Superior temporal gyrus (tissue), 1 donor: ENCODE data around the gene LAMTOR5.
"Not testable (repeated sequence)": the region's sequence is repeated elsewhere in the genome, so short reads cannot be mapped to it uniquely, and the experiment has no call there.

Experiments used
- DNase-seq: peaks from one replicate; pipeline ENCODE4 v3.0.0-alpha.2; 2016; ENCODE audit errors: extremely low spot score

LAMTOR5 gene

DNA sequence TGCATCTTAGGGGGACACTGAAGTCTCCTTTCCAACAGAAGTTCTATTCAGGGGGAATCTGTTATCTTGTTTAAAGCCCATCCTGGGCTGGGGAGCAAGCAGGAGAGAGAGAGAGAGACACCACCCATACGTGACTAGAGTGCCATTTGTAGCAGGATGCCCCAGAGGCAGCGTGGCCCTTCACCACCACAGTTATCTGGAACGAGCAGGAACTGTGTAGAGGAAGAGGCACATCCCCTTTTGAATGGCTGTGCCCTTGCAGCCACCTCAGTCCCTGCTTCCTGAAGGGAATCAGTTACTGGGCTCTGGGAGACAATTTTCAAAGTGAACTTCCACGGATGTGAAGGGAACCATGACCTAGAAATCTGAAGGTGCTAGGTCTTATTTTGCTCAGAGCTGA is 19.4 kb upstream of the LAMTOR5 start:
- DNase-seq: no peak

DNA sequence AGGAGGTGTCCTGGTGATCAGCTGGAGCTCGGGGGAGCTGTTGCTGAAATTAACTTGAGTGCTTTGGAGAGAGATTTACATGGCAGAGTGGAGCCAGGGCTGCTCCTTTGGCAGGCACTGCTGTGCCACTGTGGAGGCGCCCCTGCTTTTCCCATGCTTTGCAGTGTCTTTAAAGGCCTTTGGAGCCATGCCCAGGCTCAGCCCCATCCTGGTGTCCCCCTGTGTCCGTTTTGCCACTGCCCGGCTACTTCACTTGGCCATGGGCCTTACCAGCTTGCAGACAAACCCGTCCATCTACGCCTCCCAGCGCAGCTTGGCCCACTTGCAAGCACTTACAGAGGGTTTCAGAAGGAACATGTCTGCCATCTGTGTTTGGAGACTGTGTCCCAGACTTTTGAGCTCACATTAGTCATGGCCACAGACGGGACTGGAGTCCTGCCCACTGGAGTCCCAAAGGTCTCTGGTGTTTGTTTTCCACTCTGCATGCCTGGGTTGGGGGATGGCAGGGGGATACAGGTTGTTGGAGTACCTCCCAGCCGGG is 18.2 kb upstream of the LAMTOR5 start:
- DNase-seq: no peak

DNA sequence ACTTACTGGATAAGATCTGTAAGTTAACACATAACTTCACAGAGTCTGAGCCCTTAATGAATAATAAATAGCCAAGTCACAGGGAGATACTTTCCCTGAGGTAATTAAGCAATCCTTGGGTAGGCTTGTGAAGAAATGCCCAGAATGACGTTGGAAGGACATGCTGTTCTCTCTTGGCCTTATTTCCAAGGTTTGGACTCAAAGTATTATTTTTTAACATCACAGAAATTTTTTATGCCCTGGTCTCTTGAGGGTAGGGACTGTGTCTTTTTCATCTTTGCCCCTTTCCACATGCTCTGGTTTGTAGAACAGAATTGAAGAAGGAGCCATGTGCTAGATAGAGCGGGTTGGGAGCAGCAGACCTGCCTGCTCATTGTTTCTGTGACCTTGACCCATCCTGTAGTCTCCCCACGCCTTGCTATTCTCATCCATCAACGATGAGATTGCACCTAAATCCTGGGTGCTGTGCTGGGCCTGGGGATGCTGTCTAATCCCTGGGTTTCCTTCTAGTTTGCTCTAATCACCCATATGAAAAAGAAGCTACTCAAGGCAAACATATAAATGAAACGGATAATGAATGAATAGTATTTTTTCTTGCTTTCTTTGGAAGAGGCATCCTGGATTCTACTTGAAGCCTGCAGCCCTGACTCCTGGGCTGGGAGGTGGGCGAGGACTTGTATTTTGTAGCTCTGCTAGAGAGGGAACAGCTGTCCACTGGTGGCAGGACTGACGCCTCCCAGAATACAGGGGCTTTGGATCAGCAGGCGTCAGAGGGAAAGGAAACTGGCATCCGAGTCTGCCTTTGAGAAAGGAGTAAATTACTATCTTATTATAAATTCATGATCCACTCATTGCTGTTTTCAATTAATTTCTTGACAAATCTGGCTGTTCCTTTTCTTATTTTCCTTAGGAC is 17.5 kb upstream of the LAMTOR5 start:
- DNase-seq: no peak

GRCh38 chr1:110420874-110421793 is 13.6 kb upstream of the LAMTOR5 start:
- DNase-seq: no peak

DNA sequence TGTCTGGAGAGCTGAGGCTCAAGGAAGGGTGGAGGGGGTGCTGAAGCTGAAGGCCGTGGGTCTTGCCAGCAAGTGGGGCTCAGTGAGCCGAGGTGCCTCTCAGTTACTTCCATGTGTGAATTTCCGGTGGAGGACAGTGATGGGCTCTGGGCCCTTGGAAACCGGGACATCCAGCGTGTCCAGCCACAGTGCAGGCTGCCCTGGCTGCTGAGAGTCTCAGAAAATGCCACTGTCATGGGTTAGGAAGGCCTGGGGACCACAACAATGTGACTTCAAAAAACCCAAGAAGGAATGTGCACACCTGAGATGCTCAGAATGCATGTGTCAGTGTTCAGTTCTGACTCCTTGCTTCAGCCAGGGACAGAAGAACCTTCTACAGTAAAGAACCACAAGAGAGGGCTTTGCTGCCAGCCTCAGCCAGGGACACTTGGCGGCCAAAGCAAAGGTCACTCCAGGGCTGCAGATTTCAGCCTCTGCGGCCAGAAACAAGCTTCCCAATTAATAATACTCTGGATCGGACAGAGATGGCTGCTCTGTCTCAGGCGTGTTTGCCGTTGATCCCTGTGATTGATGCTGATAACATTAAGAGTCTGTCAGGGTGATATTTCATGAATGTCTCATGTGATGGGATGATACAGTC is 12.6 kb upstream of the LAMTOR5 start:
- no peak for DNase-seq

DNA sequence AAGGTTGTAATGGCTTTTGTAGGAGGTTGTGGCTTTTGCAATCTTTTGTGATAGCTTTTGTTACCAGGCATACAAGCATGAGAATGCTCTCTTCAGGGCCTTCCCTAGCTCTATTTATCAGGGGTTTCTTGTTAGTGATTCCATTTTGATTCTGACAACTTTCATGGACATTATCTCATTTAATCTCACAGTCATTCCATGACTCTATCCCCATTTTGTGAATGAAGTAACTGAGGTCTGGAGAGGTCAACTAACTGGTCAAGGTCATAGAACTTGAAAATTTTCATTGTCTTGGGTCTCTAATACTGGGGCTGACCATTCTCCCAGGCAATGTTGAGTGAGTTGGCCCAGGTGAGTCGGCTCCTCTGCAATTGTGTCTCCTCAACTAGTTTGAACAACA is 11.2 kb upstream of the LAMTOR5 start:
- no peak for DNase-seq

DNA sequence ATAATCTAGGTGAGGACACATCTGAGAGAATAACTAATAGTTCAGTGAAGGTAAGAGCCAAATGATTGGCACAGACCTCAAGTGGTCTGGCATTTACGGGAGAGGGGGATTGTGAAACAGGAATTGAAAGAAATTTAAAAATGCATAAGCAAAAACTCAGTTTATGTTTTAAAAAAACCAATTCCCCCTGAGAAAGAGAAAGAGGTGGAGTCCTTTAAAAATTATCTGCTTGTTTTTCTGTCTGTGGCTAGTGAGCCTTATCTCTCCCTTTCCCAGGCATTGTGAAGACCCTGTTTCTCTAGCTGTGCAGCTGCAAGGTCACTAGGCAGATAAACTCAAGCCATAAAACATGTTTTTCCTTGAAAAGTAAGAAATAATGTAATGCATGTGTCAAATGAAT is 5.6 kb upstream of the LAMTOR5 start:
- not testable (repeated sequence) for DNase-seq

DNA sequence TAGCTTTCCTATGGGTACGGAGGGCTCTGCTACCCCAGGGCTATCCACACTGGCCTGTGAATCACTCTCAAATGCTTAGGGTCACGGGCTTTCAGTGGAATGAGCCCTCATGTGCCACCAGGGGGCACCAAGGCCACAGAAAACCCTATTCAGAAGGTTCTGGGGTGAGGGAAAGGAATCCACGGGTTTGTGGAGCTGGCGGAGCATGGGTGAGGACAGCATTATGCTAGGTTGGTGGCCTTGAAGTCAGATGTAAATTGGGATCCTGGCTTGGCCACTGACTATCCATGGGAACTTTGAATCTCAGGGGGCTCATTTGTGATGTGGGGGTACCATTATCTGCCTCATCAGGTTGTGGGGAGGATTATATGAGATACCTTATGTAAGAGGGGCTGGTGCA is 5.1 kb upstream of the LAMTOR5 start:
- peak; percentile 79 for DNase-seq

- no peak for DNase-seq
Measured at GRCh38 chr1:110411173-110411735, 3.8 kb upstream of the LAMTOR5 start.

- no peak for DNase-seq
Measured at GRCh38 chr1:110409316-110409715, 1.8 kb upstream of the LAMTOR5 start.

DNA sequence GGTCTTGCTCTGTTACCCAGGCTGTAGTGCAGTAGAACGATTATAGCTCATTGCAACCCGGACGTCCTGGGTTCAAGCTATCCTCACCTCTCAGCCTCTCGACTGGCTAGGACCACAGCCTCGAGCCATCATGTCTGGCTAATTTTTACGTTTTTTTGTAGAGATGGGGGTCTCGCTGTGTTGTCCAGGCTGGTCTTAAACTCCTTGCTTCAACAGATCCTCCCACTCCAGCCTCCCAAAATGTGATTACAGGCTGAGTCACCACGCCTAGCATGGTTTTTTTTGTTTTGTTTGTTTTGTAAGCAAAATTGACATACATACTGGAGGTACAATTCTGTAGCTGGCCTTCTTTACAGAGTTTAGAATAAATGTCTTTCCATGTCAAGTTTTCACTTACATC is 994 bp upstream of the LAMTOR5 start:
- DNase-seq: no peak

GRCh38 chr1:110406407-110406806 is 1.1 kb downstream of the LAMTOR5 start:
- DNase-seq: not testable (repeated sequence)

DNA sequence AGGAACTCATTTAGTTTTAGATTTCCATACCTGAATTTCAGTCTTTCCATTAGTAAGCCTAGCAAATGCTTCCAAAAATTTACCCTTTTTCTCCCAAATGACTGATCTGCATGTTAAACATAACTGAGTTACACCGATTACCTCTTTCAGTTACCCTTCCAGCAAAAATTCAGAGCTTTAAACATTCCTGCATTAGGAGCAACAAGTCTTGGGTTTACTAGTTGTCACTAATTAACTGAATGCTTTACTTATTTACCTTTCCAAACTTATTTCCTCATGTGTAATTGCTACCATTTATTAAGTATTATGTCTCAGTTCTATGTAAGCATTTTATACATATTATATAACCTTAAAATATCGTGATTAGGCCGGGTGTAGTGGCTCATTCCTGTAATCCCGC is 3.1 kb downstream of the LAMTOR5 start:
- DNase-seq: no peak

DNA sequence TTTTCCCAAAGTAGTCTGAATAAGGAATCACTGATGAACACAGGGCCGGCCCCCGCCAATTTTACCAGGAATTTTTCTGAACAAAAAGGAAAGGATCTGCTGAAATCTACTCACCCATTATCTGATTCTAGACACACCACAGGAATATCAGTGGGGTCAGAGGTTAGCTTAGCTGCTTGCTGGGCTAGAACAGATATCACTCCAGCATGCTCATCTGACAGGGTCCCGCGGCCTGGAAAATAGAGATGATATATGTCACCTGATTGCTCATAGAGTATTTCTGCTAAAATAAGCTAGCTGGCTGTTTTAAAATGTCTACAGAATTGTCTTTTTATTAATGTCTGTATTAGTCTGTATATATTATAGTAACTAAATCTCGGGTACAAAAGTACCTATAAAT is 3.7 kb downstream of the LAMTOR5 start:
- no peak for DNase-seq

DNA sequence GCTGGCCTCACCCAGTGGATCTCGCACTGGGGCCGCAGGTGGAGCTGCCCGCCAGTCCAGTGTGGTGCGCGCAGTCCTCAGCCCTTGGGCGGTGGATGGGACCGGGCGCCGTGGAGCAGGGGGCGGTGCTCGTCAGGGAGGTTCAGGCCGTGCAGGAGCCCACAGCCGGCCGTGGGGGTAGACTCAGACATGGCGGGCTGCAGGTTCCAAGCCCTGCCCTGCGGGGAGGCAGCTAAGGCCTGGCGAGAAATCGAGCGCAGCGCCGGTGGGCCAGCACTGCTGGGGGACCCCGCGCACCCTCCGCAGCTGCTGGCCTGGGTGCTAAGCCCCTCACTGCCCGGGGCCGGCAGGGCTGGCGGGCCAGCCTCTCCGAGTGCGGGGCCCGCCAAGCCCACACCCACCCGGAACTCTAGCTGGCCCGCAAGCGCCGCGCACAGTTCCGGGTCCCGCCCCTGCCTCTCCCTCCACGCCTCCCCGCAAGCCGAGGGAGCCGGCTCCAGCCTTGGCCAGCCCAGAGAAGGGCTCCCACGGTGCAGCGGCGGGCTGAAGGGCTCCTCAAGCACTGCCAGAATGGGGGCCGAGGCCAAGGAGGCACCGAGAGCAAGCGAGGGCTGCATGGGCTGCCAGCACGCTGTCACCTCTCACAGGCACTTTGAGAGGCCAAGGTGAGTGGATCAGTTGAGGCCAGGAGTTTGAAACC is 11.1 kb downstream of the LAMTOR5 start:
- not testable (repeated sequence) for DNase-seq

DNA sequence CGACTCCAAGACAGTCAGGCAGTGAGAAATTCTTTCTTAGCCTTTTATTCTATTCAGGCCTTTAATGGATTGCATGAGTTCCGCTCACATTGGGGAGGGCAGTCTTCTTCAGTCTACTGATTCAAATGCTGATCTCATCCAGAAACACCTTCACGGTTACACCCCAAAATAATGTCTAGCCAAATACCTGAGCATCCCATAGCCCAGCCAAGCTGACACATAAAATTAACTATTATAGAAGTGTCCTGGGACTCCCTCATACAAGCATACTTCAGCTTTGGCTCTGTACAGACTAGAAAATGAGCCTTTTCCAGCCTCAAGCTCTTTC is 13.0 kb downstream of the LAMTOR5 start:
- DNase-seq: no peak

DNA sequence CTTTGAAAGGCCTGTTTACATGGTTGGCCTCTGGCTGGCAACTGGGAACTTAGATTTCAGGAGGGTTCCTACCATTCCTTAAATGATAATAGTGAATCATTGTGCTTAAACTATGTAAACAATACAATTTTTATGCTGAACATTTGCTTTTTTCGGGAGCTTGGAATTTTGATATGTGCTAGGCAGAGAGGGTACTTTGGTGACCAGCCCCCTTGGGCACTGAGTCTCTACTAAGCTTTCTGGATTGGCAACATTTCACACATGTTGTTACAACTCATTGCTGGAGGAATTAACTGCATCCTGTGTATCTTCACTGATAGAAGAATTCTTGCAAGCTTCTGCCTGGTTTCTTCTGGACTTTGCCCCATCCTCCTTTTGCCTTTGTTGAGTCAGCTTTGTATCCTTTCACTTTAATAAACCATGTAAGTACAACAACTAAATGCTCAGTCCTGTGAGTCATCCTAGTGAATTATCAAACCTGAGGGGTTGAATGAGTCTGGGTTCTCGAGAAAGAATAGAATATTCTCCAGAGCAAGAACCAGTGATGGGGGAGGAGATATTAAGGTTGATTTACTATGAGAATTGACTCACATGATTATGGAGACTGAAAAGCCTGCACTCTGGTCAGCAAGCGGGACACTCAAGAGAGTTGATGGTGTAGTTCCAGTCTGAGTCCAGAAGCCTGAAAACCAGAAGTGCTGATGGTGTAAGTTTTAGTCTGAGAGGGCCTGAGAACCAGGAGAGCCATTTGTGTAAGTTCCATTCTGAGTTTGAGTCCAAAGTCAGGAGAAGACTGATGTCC is 13.6 kb downstream of the LAMTOR5 start:
- DNase-seq: no peak

DNA sequence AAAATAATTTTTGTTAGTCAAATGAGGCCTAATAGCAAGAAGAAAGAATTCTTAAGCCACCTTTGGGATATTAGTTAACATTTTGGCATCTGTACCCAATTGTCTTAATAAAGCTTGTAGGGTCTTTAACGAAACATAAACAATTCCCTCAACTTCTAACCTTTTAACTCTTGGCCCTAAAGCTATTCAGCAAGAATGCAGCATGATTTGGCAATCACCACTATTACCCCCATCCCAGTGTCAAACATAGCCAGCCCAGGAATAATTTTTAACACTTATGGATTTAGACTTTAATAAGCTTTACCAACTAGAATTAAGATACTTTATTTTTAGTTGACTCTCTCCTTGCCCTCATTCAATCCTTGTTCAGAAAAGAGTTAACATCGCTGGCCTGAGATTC is 14.2 kb downstream of the LAMTOR5 start:
- DNase-seq: no peak

DNA sequence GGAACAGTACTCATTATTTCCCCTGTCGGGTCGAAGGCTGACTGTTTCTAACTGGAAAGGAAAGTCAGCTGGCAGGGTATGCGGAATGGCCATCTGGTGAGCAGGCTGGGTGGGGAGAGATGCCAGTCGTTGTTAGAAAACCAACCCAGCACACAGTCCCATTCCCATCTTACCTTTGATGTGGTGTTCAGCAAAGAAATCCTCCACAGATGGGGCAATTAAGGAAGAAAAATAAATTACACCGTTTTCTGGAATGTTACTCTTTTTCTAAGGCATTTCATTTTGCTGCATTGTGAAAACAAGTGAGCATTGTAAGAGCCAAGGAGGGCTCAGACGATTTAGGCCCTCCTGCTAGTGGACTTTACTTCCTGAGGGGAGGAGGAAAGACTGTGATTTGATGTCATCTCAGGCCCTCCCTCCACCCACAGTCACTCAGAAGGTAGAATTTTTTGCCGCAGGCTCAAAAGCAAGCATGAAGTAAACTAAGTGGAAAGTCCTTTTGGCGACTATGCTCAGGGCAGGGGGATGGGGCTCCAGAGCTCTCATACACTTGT is 16.7 kb downstream of the LAMTOR5 start, which contains the start of gene SLC16A4:
SLC16A4 (minus strand) TSS at position 335 of the 554 bp plus-strand sequence. CDS start 1,703 bp downstream, outside the sequence.
- DNase-seq: no peak

GRCh38 chr1:110390096-110390495 is 17.4 kb downstream of the LAMTOR5 start:
- DNase-seq: no peak
